Measurements from ENCODE around the gene BLOC1S6.

BLOC1S6 gene, protein sequence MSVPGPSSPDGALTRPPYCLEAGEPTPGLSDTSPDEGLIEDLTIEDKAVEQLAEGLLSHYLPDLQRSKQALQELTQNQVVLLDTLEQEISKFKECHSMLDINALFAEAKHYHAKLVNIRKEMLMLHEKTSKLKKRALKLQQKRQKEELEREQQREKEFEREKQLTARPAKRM

GRCh38 chr15:45587095-45587862 is at the start of gene BLOC1S6:
TSS of gene BLOC1S6 (plus strand) at chr15:45587379. CDS start at chr15:45587444, 65 bp downstream.
- peak; percentile 73 to 97 (median 90) for DNase-seq

- DNase-seq, result no peak
These were observed 47.5 kb upstream of the BLOC1S6 start for GRCh38 chr15:45539680-45540079.

- DNase-seq, result no peak
These were observed 46.6 kb upstream of the BLOC1S6 start for GRCh38 chr15:45540531-45540930.

GRCh38 chr15:45543051-45543450 is 44.1 kb upstream of the BLOC1S6 start:
- DNase-seq, result no peak

GRCh38 chr15:45544266-45545023 is 42.7 kb upstream of the BLOC1S6 start:
- DNase-seq, result no peak

GRCh38 chr15:45546789-45547188 is 40.4 kb upstream of the BLOC1S6 start:
- DNase-seq, result no peak

- DNase-seq, result no peak
These were observed 38.2 kb upstream of the BLOC1S6 start for GRCh38 chr15:45548753-45549520.

DNA sequence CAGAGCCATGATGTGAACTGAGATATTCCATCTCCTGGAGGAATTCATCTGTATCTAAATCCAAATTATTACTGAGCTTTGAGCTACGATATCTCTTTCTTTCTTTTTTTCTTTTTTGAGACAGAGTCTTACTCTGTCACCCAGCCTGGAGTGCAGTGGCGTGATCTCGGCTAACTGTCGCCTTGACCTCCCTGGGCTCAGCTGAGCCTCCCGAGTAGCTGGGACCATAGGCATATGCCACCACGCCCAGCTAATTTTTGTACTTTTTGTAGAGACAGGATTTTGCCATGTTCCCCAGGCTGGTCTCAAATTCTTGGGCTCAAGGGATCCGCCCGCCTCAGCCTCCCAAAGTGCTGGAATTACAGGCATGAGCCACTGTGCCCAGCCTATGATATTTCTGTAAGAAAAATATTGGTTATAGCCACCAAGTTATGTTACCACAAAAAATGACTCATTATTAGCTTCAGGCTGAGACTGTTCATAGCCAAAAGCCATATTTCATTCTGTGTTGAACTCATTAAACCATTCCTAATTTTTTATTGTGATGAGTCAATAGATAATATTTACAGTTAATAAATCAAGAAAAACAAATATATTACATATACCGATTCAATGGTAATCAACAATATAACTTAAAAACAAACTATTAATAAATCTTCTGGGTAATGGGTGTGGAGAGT is 37.5 kb upstream of the BLOC1S6 start:
- DNase-seq, result no peak

- DNase-seq, result no peak
These were observed 36.7 kb upstream of the BLOC1S6 start for GRCh38 chr15:45550436-45550835.

GRCh38 chr15:45551676-45552075 is 35.5 kb upstream of the BLOC1S6 start:
- DNase-seq, result no peak

DNA sequence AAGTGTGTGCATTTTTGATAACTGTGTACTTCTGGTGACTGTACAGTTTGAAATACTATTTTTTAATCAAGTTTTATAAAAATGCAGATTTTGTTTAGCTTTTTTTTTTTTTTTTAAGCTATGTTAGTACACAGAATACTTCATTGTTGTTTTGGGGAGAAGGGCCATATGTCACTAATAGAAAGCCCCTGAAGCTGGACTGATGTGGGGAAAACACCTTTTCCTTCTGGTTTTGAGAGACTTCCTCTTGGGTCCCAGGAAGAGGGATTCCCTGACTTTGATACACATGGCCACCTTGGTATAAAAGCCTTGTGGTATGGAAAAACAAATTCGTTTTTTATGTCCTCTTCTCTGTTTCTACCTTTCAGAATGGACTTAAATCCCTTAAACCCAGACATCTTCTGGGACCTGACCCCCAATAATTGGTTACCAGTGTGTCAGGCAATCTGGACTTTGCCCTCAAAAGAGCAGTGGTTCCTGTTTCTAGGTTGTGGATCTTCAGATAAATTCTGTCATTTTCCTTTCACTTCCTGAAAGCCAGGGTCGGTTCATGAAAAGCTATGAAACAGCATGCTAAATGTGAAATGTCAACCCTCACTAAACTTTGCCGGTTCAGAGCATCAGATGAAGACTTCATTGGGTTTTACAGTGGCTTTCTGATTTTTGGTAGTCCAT is 31.1 kb upstream of the BLOC1S6 start:
- DNase-seq, result no peak

DNA sequence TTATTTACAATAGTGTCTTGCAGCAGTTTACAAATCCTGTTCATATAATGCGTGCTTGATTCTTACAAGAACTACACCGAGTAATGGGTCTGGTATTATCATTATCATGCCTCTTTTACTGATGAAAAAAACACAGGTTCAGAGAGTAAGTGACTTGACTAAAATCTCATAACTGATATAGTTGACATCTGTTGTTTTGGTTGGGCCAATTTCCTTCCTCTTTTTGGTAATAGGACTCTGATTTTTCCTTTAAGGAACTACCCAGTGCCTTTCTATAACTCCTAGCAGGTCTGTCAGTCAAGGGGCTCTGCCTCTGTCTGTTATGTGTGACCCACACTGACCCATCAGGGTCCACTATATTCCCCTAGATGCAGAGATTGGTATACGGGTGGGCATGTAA is 14.6 kb upstream of the BLOC1S6 start:
- DNase-seq, result no peak

- DNase-seq, result no peak
These were observed 13.1 kb upstream of the BLOC1S6 start for GRCh38 chr15:45573961-45574629.

DNA sequence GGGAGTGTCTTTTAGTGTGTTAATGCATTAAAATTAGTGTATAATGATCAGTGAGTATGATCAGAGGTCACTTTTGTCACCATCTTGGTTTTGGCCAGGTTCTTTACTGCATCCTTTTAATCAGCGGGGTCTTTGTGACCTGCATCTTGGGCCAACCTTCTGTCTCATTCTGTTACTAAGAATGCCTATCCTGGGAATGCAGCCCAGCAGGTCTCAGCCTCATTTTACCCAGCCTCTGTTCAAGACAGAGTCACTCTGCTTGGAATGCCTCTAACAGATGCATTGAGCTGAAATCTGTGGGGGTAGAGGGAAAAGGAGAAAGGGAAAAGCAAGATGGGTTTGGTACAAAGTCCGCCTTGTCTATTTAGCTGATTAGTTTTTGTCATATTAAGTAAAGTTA is 5.3 kb upstream of the BLOC1S6 start:
- DNase-seq, result no peak

- no peak for DNase-seq
These were observed 3.2 kb upstream of the BLOC1S6 start for GRCh38 chr15:45583731-45584639.

DNA sequence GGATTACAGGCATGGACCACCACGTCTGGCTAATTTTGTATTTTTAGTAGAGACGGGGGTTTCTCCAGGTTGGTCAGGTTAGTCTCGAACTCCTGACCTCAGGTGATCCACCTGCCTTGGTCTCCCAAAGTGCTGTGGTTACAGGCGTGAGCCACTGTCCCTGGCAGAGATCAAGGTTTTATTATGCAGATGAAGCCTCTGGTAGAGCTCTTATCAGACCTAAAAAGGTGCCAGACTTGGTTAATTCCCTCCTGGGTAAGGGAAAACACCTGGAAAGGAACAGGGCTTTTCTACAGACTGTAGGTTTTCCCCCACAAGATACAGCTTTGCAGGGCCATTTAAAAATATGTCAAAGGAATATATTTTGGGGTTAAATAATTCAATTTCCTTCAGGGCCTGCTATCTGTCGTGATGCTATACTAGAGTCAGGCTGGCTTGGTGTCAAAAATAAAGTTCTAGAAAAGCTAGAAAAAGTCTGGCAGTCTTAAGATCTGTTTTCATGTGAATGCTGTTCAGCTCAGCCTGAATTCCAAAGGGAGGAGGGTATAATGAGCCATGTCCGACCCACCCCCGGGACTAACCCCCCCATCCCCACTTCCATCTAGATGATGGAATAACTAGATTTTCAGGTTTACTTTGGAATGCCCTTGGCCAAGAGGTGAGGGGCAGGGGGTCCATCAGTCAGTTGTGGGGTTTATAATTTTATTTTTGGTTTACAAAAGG is 1.9 kb upstream of the BLOC1S6 start:
- no peak for DNase-seq

GRCh38 chr15:45586125-45586524 is 1.1 kb upstream of the BLOC1S6 start:
- no peak for DNase-seq

GRCh38 chr15:45586601-45587094 is 531 bp upstream of the BLOC1S6 start:
- DNase-seq, result peak in 1 of 51 donors; percentile 71

All from hypothalamus (tissue), 51 donors.